PC-9 (cell line): Measurements from ENCODE around the gene RAI2. TPM values are rescaled to one million over a fixed set of nuclear protein-coding genes. Genes with fewer than 3 reads are reported as not detected.

Experiments
- BruUV-seq: library from RNA; stranded (reverse); fragments of 400-500 nt; replicated peaks from 2 replicates; lab custom pipeline; 2021; lab: Mats Ljungman, UMichigan
- CTCF ChIA-PET: fragments of 300-600 bp; sonication (Branson Sonifier 250); formaldehyde crosslinking; loops from one replicate; lab custom pipeline; 2022; ENCODE audit warnings: antibody characterized with exemption; lab: Charles Lee
- POLR2A ChIA-PET: fragments of 300-600 bp; sonication (Branson Sonifier 250); formaldehyde crosslinking; loops from one replicate; lab custom pipeline; 2022; ENCODE audit warnings: antibody characterized with exemption; ENCODE audit not compliant: unreplicated experiment; lab: Charles Lee
- DNase-seq, 2 experiments: peaks; one replicate each; pipeline versions ENCODE4 v3.0.0 to v3.0.0-alpha.2; 2015 to 2022; ENCODE audit warnings: mixed read lengths in 1 of 2
- H2AFZ ChIP-seq: fragments of 200-600 bp; sonication (generic); 2 replicates; pipeline ENCODE4 v1.8.1; 2017; ENCODE audit warnings: antibody characterized with exemption
- H3F3A ChIP-seq: fragments of 200-600 bp; sonication (generic); 2 replicates; pipeline ENCODE4 v1.8.1; 2017; ENCODE audit warnings: antibody characterized with exemption, mild to moderate bottlenecking, low read depth; ENCODE audit not compliant: insufficient read depth
- H3K27ac ChIP-seq: fragments of 200-600 bp; sonication (generic); 2 replicates; pipeline ENCODE4 v1.6.1; 2016; ENCODE audit warnings: mixed run types
- H3K27me3 ChIP-seq: fragments of 200-600 bp; sonication (generic); 2 replicates; pipeline ENCODE4 v1.6.1; 2016; ENCODE audit warnings: low read depth, mixed run types; ENCODE audit not compliant: insufficient read depth
- H3K36me3 ChIP-seq: fragments of 200-600 bp; sonication (generic); 2 replicates; pipeline ENCODE4 v1.6.1; 2016; ENCODE audit warnings: low read depth, mixed run types
- H3K4me1 ChIP-seq: fragments of 200-600 bp; sonication (generic); replicated peaks from 2 replicates; pipeline ENCODE4 v1.6.1; 2016; ENCODE audit warnings: mixed run types; ENCODE audit not compliant: insufficient read depth
- H3K4me2 ChIP-seq: fragments of 200-600 bp; sonication (generic); 2 replicates; pipeline ENCODE4 v1.6.1; 2017; ENCODE audit warnings: mixed run types
- H3K4me3 ChIP-seq: fragments of 200-600 bp; sonication (generic); 2 replicates; pipeline ENCODE4 v1.6.1; 2016; ENCODE audit warnings: mixed run types
- H3K79me2 ChIP-seq: fragments of 200-600 bp; sonication (generic); 2 replicates; pipeline ENCODE4 v1.6.1; 2017; ENCODE audit warnings: low read depth, mixed run types
- H3K9me2 ChIP-seq: fragments of 200-600 bp; sonication (generic); 2 replicates; pipeline ENCODE4 v1.8.1; 2017; ENCODE audit warnings: mild to moderate bottlenecking; ENCODE audit not compliant: insufficient read depth
- H3K9me3 ChIP-seq: fragments of 200-600 bp; sonication (generic); 2 replicates; pipeline ENCODE4 v1.8.1; 2016; ENCODE audit warnings: low read depth; ENCODE audit not compliant: insufficient read depth
- H4K20me1 ChIP-seq: fragments of 200-600 bp; sonication (generic); 2 replicates; pipeline ENCODE4 v1.8.1; 2017; ENCODE audit not compliant: insufficient read depth
- CTCF ChIP-seq: fragments of 200-600 bp; sonication (generic); conservative IDR thresholded peaks from 2 replicates; pipeline ENCODE4 v1.6.1; 2017; ENCODE audit warnings: mixed run types, antibody characterized with exemption, mild to moderate bottlenecking, moderate library complexity
- EZH2 ChIP-seq: fragments of 200-600 bp; sonication (generic); IDR thresholded peaks from 2 replicates; pipeline ENCODE4 v1.8.0; 2017; ENCODE audit warnings: antibody characterized with exemption, low read depth
- intact Hi-C: fragments of 100-400 bp; cut with micrococcal nuclease; formaldehyde crosslinking; loops from one replicate; pipeline ENCODE4 v1.10.0; 2022; ENCODE audit not compliant: unreplicated experiment
- total RNA-seq: library from RNA; stranded (reverse); gene quantifications from 2 replicates; pipeline ENCODE4 v1.2.3, GENCODE V29; 2021

The RAI2 gene
- total RNA-seq, 1 experiment from 2014 or later: not detected

GRCh38 chrX:17812763-17813162 lies 48.3 kb downstream of the RAI2 start:
- TF ChIP-seq EZH2 (no peak), CTCF (peak; percentile 48)
- Histone ChIP-seq H3K27me3 (peaks cover 16% of the 10 kb centered on the region; the same call in 1 of the 2 replicates), H3K36me3 (no peaks in the 10 kb centered on the region), H4K20me1 (no peaks in the 10 kb centered on the region), H3K79me2 (no peaks in the 10 kb centered on the region), H3K9me2 (no peaks in the 10 kb centered on the region), H3K9me3 (no peaks in the 10 kb centered on the region), H3K27ac (no peak overlapping the region), H3K4me1 (no peaks in the 10 kb centered on the region), H3K4me3 (no peak overlapping the region), H2AFZ (no peak overlapping the region), H3F3A (no peaks in the 10 kb centered on the region), H3K4me2 (no peak overlapping the region)
- ChIA-PET POLR2A (interaction anchor here (0.5 kb wide), 1 partner anchor 366 kb away, joined by 22 read pairs; no protein-coding TSS in a partner anchor), CTCF (interaction anchor here (0.6 kb wide), 1 partner anchor 571 kb away, joined by 3 read pairs; no protein-coding TSS in a partner anchor)
- DNase-seq: no peak
- intact Hi-C loops: no loop called here
- BruUV-seq: no TSS peak

GRCh38 chrX:17809984-17810383 lies 51.1 kb downstream of the RAI2 start:
- no TSS peak for BruUV-seq

DNA sequence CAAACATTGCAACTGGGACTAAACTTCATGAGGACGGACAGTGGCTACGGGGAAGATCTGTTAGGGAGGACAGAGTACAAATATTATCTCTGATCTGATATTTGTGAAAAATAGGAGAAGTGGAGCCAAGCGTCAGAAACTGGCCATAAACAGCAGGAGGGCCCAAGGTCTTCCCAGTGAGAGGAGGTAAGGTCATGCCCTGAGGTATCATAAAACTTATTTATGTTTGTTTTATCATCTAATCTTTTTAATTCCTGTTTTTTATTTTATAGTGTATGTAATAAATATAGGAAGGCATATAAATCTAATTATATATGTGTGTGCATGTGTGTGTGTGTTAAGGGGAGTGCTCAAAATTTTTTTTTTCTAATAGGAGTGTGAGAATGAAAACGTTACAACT lies 51.8 kb downstream of the RAI2 start:
- intact Hi-C loops: no loop called here
- H3K27me3 ChIP-seq: peaks cover 16% of the 10 kb centered on the region; the same call in 1 of the 2 replicates
- TF ChIP-seq EZH2 (no peak), CTCF (no peak)
- H4K20me1 ChIP-seq: no peaks in the 10 kb centered on the region
- no peaks in the 10 kb centered on the region for H3K9me2 ChIP-seq
- ChIA-PET CTCF (no interaction called here), POLR2A (no interaction called here)
- no peaks in the 10 kb centered on the region for H3F3A ChIP-seq
- no peak overlapping the region for H3K4me2 ChIP-seq
- no peaks in the 10 kb centered on the region for H3K79me2 ChIP-seq
- H3K4me3 ChIP-seq: no peak overlapping the region
- H2AFZ ChIP-seq: no peak overlapping the region
- no peak overlapping the region for H3K27ac ChIP-seq
- no peaks in the 10 kb centered on the region for H3K9me3 ChIP-seq
- DNase-seq: no peak
- H3K36me3 ChIP-seq: no peaks in the 10 kb centered on the region
- no peaks in the 10 kb centered on the region for H3K4me1 ChIP-seq
- BruUV-seq: no TSS peak

More at GRCh38 chrX:17809984-17810383, 51.1 kb downstream of the RAI2 start:
- TF ChIP-seq EZH2: no peak
- TF ChIP-seq CTCF: no peak
- no peak overlapping the region for H3K4me2 ChIP-seq
- ChIA-PET CTCF (no interaction called here), POLR2A (no interaction called here)
- no peaks in the 10 kb centered on the region for H3K9me2 ChIP-seq
- H3K79me2 ChIP-seq: no peaks in the 10 kb centered on the region
- H4K20me1 ChIP-seq: no peaks in the 10 kb centered on the region
- H3K27ac ChIP-seq: no peak overlapping the region
- DNase-seq: no peak
- H3K4me1 ChIP-seq: no peaks in the 10 kb centered on the region
- H3F3A ChIP-seq: no peaks in the 10 kb centered on the region
- H2AFZ ChIP-seq: no peak overlapping the region
- peaks cover 16% of the 10 kb centered on the region; the same call in 1 of the 2 replicates for H3K27me3 ChIP-seq
- H3K36me3 ChIP-seq: no peaks in the 10 kb centered on the region
- H3K4me3 ChIP-seq: no peak overlapping the region
- intact Hi-C loops: no loop called here
- no peaks in the 10 kb centered on the region for H3K9me3 ChIP-seq
